GM18498 (cell line): ENCODE measurements around the gene RABGAP1.

Source experiments
- ATAC-seq: cut with Tn5 transposase; IDR thresholded peaks from one replicate; pipeline ENCODE4 v1.9.1; 2021; ENCODE audit warnings: mild to moderate bottlenecking, moderate library complexity; ENCODE audit not compliant: unreplicated experiment

RABGAP1 gene

DNA sequence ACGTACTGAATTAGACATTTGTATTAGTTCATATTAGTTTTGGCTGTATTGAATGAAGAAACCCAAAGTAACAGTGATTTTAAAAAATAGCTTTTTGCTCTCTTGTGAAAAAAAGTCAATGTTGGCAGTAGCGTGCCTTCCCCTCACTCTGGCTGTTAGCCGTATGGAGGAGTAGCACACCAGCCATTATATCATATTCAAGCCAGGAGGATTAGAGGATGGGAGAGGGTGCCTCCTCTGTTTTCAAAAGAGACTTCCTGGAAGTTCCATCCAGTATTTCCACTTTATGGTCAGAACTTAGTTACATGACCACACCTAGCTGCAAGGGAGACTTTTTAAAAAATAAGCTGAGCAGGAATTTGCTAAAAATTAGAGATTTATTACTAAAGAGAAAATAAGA lies 133.8 kb downstream of the RABGAP1 start:
- ATAC-seq: no peak

DNA sequence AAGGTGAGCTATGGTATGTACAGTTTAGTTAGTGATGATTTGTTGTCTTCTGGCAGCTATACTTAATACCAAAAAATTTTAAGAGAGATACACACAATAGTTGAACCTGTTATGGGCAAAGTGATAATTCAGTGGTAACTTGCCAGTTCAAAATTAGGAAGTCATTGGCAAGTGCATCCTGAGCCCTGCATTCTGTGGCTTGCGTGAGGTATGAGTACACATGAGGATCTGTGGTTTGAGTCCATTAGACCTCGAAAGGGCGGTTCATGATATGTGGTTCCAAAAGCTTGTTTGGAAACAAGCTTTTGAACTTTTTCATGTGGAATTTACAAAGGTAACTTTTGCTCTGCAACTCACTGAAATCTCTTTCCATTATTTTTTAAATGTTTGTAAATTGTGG lies 139.6 kb downstream of the RABGAP1 start:
- no peak for ATAC-seq

DNA sequence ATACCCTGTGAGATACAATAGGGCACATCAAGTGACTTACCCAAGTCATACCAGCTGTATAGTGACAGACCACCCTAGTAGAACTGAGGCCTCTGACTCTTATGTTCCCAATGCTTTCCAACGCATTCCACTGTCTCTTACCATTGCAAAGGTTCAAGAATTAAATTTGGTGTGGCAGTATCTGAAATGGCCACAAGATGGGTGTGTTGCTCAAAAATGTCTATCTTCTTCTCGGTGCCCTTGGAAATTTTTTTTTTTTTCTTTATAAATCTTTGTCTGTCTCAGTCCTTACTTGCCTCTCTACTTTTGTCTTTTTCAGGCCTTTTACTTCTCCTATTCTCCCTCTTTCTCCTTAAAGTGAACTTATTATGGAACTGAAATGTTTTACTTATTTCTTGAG lies 141.0 kb downstream of the RABGAP1 start:
- ATAC-seq: no peak

DNA sequence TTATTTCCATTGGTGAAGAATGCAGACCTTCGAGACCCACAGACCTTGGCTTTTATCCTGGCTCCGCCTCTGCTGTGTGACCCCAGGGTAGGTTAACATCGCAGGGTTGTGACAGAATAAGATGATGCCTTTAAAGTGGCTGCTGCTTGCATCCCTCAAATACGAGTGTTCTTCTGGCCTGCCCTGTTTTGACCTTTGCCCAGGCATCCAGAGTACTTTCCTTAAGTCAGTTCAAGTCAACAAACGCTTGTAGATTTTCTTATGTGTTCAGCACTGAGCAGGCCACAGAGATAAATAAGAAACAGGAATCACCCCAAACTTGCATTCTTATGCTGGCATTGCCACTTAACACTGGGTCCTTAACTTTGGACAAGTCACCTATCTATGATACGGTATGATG lies 142.9 kb downstream of the RABGAP1 start:
- ATAC-seq: no peak

DNA sequence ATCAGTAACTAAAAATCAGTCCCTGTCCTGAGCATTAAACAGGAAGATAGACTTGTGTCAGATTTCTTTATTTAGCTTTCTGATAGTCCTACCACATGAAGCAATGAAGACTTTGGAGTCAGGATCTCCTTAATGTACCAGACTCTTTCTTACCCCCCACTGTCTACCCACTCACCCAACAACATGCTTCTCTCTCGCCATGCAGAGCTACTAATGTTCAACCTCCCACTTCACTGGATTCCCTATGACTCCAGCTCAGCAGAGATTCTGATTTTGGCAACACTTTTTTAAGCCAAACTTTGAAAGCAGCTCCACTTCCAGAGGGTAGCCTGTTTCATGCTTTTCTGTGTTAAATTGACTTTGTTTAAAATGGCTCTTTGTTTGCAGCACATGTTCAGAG lies 143.4 kb downstream of the RABGAP1 start:
- no peak for ATAC-seq

DNA sequence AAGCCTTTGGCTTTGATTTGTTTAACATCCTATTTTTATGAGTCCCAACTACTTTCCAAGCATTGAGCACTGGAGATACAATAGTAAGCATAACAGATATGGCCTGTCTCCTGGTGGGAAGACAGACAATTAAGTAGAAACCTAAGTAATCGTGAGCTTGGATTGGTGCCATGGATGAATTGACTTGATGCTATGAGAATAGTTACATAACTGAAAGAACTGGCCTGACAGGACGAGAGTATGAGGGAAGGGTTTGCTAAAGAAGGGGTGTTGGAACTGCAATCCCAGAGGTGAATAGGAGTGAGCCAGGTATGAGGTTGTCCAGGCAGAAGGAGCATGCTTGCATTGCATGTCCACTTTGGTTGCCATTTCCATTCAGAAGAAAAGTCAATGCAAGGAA lies 145.1 kb downstream of the RABGAP1 start:
- no peak for ATAC-seq

DNA sequence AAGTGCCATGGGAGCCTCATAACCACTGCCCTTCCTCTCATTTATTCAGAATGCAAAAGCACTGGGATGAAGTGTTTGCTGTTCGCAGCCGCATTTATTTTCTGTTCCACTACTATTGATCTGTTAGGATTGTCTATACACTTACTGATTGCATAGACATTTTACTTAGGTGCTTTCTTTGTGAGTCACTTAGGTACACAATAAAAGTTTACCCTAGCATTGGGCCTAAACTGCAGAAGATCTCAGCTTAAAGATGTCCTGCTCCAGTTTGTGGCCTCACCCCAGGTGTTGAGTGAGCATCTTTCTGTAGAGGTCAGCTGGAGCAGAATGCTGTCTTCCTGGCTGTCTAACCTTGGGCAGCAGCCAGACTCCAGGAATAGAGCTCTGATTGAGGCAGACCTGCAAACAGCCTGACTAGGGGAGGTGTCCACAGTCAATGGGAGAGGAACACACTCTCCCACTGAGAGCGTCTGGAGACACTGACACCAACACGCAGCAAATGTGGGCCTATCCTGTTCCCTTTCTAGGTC lies 146.6 kb downstream of the RABGAP1 start:
- no peak for ATAC-seq

DNA sequence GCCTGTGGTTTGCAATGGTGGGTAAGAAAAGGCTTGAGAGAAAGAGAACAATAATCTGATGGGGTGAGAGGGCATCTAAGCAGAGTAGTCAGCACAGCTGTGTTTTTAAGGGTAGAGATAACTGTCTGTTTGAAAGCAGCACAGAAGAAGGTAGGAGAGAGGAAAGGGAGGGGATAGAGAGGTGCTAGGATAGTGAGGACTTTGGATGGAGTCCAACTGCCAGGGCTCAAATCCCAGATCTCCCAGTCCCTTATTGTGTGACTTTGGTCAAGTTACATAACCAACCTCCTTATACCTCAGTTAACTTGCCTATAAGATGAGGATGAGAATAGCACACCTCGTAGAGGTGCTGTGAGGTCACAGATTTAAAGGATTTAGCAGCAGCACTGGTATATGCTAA lies 148.2 kb downstream of the RABGAP1 start:
- no peak for ATAC-seq

DNA sequence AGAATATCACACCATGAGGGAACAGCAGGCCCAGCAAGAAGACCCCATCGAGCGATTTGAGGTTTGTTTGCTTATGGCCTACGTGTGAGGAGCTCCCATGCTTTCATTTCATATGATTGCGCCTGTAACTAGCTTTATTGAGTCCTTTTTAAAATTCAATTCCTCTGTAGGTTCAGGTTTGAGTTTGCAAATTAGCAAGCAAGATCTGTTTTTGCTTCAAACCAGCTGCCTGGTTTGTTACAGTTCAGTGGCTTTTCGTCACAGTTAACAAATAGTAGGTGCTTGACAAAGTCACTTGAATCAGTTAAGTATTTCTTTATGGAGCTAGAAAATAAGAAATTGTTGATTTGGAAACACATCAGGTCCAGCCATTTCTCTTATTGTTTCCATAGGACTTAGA lies 149.0 kb downstream of the RABGAP1 start:
- ATAC-seq: no peak

DNA sequence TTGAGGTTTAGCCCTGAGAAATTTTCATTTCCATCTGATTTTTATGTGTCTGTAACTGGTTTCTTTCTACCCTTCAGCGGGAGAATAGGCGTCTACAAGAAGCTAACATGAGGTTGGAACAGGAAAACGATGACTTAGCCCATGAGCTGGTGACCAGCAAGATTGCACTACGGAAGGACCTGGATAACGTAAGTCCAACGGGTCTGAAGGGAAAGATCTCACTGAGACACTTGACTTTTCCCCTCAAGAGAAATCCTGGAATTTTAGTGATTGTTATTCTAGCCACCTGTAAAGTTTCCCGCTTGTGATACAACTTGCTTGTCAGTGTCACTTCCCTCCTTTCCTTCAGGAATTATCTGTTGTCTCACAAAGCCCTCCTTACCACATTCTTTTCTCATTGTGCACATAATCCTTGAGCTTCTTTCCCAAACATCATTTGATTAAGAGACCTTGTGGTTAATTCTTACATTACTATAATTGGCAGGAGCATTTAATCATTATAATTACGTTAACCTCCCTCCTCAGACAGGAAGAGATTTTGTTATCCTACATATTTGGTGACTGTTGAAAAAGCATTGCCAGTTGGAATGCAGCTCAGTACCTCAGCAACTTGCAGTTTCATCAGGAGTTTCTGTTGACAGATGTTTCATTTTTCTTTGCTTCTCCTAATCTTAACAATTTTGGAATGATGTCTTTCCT lies 149.5 kb downstream of the RABGAP1 start:
- ATAC-seq: no peak

DNA sequence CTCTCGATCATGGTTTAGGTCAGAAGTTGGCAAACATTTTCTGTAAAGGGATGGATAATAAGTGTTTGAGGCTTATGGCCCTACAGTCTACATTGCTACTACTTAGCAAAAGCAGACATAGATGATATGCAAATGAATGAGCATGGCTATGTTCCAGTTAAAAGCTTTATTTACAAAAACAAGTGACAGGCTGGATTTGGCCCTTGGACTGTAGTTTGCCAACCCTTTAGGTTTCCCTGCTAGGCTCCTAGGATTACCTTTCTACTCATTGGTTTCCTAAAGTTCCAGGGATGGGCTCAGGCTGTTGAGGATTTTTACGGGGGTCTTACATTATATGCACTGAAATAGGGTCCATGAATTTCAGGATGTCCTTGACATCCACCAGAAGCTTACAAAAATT lies 150.1 kb downstream of the RABGAP1 start:
- no peak for ATAC-seq

DNA sequence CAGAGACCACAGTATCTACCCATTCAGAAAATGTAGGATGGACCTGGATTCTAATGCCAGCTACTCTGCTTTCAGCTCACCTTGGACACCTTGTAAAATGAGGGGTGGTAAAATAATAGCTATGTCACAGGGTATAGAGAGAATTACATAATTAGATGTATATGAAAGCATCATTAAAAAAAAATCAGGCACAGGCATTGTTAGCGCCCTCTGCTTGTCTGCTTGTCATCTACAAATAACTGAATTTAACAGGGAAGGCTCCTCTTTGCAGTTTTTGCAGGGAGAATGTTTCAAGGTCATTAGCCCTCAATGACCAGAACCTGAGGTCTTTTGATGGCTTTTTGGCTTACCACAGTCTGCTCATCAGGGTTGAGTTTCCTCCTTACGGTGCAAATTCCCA lies 150.6 kb downstream of the RABGAP1 start:
- no peak for ATAC-seq

DNA sequence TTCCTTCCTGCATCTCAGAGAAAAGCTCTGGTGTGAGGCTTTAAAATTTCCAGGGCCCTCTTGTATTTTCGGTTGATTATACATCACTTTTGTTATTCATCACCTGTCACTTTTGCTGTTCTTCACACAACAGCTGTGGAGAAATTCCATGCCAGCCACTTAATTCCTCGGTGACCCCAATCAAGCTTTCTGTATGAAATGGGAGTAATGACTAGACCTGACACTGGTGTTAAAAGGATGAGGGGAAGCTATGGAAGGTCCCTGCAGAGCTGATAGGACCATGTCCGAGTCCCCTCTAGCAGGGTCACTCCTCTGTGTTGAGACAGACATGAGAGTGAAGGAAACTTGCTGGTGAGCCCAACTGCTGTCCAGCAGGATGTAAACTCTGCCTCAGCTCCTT lies 152.3 kb downstream of the RABGAP1 start:
- no peak for ATAC-seq

DNA sequence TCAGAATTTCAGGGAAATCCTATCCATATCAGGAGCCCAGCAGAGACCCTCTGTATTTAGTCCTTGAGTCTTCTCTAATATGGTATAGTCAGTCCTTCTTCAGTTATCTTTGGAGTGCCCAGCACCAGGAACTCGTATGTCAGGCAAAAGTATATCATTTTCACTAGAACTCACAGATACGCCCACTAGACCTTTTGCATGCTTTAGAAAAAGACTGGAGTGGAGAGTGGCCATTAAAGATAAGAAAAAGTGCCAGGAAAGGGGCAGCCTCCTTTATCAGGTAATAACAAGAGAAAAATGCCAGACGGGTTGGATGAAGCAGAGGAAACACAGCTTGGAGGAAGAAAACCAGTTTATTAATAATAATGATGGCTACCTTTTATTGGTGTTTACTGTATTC lies 156.2 kb downstream of the RABGAP1 start:
- no peak for ATAC-seq

DNA sequence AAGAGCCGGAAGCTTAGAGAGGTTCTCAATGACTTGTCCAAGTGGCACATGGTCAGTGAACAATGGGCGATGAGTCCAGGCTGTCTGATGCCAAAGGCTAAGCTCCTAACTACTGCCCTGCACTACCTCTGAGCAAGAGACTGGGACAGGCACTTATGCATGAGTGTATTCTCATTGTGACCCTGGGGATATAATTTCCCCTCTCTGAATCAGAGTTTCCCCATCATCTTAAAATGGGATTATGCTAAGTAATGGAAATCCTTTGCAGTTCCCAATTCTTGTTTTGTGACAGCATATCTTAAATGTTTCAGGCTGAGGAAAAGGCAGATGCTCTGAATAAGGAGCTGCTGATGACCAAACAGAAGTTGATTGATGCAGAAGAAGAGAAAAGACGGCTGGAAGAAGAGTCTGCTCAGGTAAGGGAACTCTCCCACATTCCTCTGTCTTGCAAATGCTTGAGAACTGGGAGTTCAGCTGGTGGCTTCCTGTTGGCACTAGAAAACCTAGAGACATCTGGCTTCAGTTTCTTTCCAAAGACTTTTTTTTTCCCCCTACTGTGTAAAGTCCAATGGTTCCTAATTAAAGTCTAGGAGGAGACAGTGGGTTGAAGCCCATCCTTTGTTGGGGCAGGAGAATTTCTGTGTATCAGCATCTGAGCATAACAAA lies 156.7 kb downstream of the RABGAP1 start:
- ATAC-seq: no peak

DNA sequence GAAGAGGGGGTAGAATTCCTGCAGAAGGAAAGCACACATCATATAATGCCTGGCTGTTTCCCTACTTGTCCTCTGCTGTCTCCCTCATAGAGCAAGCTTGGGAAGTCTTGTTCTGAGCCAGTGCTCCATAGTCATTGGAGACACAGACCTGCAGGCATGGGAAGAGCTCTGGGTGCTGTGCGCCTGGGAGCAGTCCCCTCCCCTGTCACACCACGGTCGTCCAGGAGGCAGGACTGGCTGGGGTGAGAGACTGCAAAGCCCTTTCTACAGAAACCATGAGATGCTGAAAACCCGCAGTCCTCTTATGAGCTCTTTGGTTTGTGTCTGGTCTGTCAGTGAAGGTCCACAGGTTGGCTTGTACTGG lies 157.3 kb downstream of the RABGAP1 start:
- ATAC-seq: no peak

DNA sequence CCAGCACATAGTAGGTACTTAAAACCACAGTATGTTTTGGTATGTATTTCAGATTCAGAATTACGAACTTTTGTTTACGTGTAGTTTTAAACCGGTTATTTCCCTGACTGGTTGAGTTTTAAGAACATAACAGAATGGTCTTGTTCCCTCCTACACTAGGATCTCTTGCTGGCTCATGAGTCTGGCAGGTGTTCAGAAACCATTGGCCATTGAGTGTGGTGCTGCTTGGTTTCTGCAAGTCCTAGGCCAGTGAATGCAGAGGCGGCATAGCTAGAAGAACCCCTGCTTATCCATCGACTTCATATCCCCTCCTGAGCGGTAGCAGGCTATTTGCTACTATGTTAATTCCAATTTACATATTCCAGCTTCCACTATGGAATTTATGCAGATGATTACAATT lies 158.2 kb downstream of the RABGAP1 start:
- no peak for ATAC-seq

DNA sequence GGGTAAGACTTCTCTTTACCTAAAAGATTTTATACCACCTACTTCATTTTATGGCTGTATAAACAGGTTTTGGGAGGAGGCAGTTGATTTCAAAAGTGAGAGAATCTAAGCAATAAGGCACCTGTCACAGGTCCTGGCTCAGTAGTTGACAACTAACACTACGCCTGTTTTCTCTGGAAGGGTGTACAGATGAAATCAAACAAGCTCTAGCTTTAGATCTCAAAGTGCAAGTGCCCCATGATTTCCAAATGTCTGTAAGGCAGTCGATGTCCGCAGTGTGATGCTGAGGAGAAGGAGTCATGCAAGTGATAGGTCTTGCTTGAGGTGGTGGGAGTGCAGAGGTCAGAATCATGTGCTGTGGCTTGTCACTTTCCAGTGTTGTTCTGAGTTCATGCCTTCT lies 158.7 kb downstream of the RABGAP1 start:
- ATAC-seq: no peak

DNA sequence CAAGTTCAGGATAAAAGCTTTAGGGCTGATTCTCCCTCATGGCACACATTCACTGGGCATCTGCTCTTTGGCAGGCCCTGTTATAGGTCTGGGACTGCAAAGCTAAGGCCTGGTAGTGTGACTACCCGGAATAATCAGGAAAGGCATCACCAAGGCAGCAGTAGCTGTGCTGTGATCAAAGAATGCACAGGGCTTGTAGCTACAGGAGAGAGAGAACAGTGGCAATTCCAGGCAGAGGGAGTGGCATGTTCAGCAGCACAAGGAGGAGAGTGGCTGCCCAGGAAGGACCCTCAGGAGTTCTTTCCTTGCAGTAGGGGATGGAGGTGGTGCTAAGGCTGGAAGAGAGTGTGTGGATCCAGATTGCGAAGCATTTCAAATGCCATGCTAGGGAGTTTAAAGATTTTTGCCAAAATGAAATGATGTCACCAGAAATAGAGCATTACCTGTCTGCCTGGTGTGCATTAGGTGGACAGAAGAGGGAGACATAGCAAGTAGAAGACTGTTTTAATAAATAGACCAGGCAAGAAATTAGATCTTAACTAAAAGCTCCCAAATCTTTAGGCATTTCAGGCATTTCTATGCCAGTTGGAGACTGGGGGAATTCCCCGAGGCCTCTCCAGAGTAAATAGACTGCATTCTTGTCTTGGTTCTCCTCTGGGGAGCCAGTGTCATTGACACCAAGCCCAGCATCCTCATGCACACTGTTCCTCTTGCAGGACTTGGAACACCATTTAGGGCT lies 161.7 kb downstream of the RABGAP1 start:
- no peak for ATAC-seq

DNA sequence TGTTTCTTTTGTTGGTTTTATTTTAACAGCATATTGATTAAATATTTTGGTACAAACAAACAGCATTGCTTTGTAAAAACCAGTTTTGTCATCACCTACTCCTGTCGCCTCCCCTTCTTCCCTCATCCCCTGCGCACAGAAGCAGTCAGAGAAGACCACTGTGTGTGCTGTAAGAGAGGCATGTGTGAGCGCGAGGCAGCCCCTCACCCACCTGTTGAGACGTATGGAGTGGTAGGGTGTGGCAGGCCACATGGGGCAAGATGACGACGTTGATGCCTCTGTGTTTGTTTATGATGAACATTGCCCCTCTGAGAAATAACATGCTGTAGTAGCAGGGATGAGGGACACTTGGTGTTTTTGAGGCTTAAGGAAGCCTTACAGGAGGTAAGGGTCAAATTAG lies 164.0 kb downstream of the RABGAP1 start:
- ATAC-seq: no peak

DNA sequence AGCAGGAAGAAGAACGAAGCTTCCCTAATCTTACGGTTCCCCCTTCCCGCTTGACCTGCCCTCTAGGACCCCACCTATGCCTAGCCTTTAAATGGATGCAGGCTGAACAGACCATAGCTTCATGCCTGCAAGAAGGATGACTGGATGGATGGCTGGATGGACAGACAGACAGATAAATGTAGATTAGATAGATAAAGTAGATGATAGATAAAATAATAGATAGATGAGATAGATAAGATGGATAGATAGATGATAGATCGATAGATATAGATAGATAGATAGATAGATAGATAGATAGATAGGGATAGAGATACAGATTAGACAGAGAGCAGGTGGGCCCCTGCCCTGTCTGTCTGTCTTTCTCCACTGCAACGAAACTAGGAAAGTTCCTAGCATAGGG lies 164.7 kb downstream of the RABGAP1 start:
- ATAC-seq: no peak

DNA sequence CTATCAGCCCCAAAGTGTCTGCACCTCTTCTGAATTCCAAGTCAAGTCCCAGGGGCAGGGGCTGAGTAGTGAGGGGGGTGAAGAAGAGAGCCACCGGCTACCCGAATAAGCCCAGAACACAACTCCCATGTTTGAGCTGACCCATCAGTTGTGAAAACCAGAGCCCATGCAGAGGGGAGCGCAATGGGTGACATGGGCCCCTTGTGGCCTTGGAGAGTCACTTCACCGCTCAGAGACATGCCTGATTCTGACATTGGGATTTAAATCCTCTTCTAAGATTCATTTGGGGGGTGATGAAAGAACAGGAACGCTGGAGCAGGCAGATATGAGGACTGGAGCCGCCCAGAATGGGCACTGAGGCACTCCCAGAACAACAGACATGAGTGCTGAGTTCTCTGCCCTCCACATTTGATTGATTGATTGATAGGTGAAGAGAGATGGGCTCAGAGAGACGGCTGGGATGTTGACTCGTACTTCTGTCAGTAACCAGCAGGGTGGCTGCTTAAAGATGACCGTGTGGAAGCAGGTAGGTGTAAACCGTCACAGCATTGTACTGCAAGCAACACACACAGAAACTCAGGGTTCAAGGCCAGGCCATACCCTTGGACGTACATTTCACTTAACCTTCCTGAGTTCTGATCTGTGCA lies 166.9 kb downstream of the RABGAP1 start:
- no peak for ATAC-seq
